ENCODE measurements around the gene MICALL2. TPM values are rescaled to one million over a fixed set of nuclear protein-coding genes. Genes with fewer than 3 reads are reported as not detected.

The MICALL2 gene
- total RNA-seq, 1 donor from 2014 or later: 28.0 TPM

GRCh38 chr7:1438821-1439220 is 20.4 kb downstream of the MICALL2 start:
- H3K4me3 Mint-ChIP-seq (ENCODE audit: unreplicated experiment): no peak overlapping the region
- no peaks in the 10 kb centered on the region for H3K36me3 Mint-ChIP-seq (ENCODE audit: unreplicated experiment)
- DNase-seq: no peak
- no peaks in the 10 kb centered on the region for H3K4me1 Mint-ChIP-seq (ENCODE audit: low read depth, unreplicated experiment)
- H3K9me3 Mint-ChIP-seq (ENCODE audit: unreplicated experiment): no peaks in the 10 kb centered on the region
- TF ChIP-seq, protein P1, sequence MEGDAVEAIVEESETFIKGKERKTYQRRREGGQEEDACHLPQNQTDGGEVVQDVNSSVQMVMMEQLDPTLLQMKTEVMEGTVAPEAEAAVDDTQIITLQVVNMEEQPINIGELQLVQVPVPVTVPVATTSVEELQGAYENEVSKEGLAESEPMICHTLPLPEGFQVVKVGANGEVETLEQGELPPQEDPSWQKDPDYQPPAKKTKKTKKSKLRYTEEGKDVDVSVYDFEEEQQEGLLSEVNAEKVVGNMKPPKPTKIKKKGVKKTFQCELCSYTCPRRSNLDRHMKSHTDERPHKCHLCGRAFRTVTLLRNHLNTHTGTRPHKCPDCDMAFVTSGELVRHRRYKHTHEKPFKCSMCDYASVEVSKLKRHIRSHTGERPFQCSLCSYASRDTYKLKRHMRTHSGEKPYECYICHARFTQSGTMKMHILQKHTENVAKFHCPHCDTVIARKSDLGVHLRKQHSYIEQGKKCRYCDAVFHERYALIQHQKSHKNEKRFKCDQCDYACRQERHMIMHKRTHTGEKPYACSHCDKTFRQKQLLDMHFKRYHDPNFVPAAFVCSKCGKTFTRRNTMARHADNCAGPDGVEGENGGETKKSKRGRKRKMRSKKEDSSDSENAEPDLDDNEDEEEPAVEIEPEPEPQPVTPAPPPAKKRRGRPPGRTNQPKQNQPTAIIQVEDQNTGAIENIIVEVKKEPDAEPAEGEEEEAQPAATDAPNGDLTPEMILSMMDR (IDR thresholded peaks at IDR 0.05; ENCODE audit: partially characterized antibody, unreplicated experiment): no peak
- H3K27me3 Mint-ChIP-seq (ENCODE audit: unreplicated experiment): peaks cover 8% of the 10 kb centered on the region
- no peak overlapping the region for H3K27ac Mint-ChIP-seq (ENCODE audit: unreplicated experiment)

DNA sequence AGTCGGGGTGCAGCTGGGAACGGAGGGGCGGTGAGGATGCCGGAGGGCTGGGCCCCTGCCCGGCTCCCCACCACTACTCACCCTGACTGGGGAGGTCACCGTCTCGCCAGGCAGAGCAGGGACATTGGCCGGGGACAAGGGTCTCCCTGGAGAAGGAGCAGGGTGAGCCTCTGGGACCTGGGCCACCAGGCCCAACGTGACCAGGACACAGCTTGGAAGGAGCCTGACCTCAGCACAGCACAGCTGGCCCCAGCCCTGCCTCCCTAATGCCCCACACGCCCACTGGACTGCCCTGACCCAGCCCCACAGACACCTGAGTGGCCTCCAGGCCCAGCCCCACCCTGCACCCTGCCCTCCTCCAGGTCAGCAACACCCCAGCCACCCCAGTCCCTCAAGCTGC is 21.1 kb downstream of the MICALL2 start:
- H3K9me3 Mint-ChIP-seq (ENCODE audit: unreplicated experiment): no peaks in the 10 kb centered on the region
- peaks cover 6% of the 10 kb centered on the region for H3K27me3 Mint-ChIP-seq (ENCODE audit: unreplicated experiment)
- no peak overlapping the region for H3K4me3 Mint-ChIP-seq (ENCODE audit: unreplicated experiment)
- DNase-seq: no peak
- H3K4me1 Mint-ChIP-seq (ENCODE audit: low read depth, unreplicated experiment): no peaks in the 10 kb centered on the region
- no peaks in the 10 kb centered on the region for H3K36me3 Mint-ChIP-seq (ENCODE audit: unreplicated experiment)
- TF ChIP-seq, protein P1 (IDR thresholded peaks at IDR 0.05; ENCODE audit: partially characterized antibody, unreplicated experiment): no peak
- no peak overlapping the region for H3K27ac Mint-ChIP-seq (ENCODE audit: unreplicated experiment)

- TF ChIP-seq, protein P1 (IDR thresholded peaks at IDR 0.05; ENCODE audit: partially characterized antibody, unreplicated experiment): no peak
- no peak for DNase-seq
- no peak overlapping the region for H3K27ac Mint-ChIP-seq (ENCODE audit: unreplicated experiment)
- H3K4me1 Mint-ChIP-seq (ENCODE audit: low read depth, unreplicated experiment): peaks cover 1% of the 10 kb centered on the region
- H3K36me3 Mint-ChIP-seq (ENCODE audit: unreplicated experiment): no peaks in the 10 kb centered on the region
- no peak overlapping the region for H3K4me3 Mint-ChIP-seq (ENCODE audit: unreplicated experiment)
- peaks cover 6% of the 10 kb centered on the region for H3K27me3 Mint-ChIP-seq (ENCODE audit: unreplicated experiment)
- peaks cover 1% of the 10 kb centered on the region for H3K9me3 Mint-ChIP-seq (ENCODE audit: unreplicated experiment)
Observed at GRCh38 chr7:1437155-1437880, 22.0 kb downstream of the MICALL2 start.

GRCh38 chr7:1436608-1437007 is 22.7 kb downstream of the MICALL2 start:
- Mint-ChIP-seq H3K27me3 (ENCODE audit: unreplicated experiment) (peaks cover 6% of the 10 kb centered on the region), H3K4me3 (ENCODE audit: unreplicated experiment) (no peak overlapping the region), H3K36me3 (ENCODE audit: unreplicated experiment) (no peaks in the 10 kb centered on the region), H3K4me1 (ENCODE audit: low read depth, unreplicated experiment) (peaks cover 1% of the 10 kb centered on the region), H3K9me3 (ENCODE audit: unreplicated experiment) (peaks cover 2% of the 10 kb centered on the region), H3K27ac (ENCODE audit: unreplicated experiment) (no peak overlapping the region)
- no peak for DNase-seq
- TF ChIP-seq, protein P1 (IDR thresholded peaks at IDR 0.05; ENCODE audit: partially characterized antibody, unreplicated experiment): no peak

- no peaks in the 10 kb centered on the region for H3K36me3 Mint-ChIP-seq (ENCODE audit: unreplicated experiment)
Observed at GRCh38 chr7:1434891-1435670, 24.2 kb downstream of the MICALL2 start.

More at GRCh38 chr7:1434891-1435670, 24.2 kb downstream of the MICALL2 start:
- Mint-ChIP-seq H3K9me3 (ENCODE audit: unreplicated experiment) (peaks cover 2% of the 10 kb centered on the region), H3K4me1 (ENCODE audit: low read depth, unreplicated experiment) (peaks cover 1% of the 10 kb centered on the region), H3K27ac (ENCODE audit: unreplicated experiment) (no peak overlapping the region), H3K27me3 (ENCODE audit: unreplicated experiment) (peaks cover 6% of the 10 kb centered on the region), H3K4me3 (ENCODE audit: unreplicated experiment) (no peak overlapping the region)
- TF ChIP-seq, protein P1 (IDR thresholded peaks at IDR 0.05; ENCODE audit: partially characterized antibody, unreplicated experiment): no peak
- DNase-seq: no peak
